IMR-90 (cell line): ENCODE measurements around the gene CFAP91. TPM values are rescaled to one million over a fixed set of nuclear protein-coding genes. Genes with fewer than 3 reads are reported as not detected.

Experiments
- ATAC-seq: fragments of 200-7000 bp; cut with Tn5 transposase; 2 replicates; pipeline ENCODE4 v1.9.1; 2020; ENCODE audit warnings: low read depth, mild to moderate bottlenecking, moderate library complexity
- BruUV-seq: library from RNA; stranded (reverse); fragments of 400-500 nt; replicated peaks from 2 replicates; lab custom pipeline; 2021; lab: Mats Ljungman, UMichigan
- CTCF ChIA-PET: fragments of 300-600 bp; formaldehyde crosslinking; extraction: SDS; loops from one replicate; lab custom pipeline; 2021; ENCODE audit warnings: antibody characterized with exemption; lab: Yijun Ruan, JAX
- POLR2A ChIA-PET: fragments of 300-600 bp; sonication (Branson Sonifier 250); formaldehyde crosslinking; loops from one replicate; lab custom pipeline; 2022; ENCODE audit warnings: antibody characterized with exemption; ENCODE audit not compliant: unreplicated experiment; lab: Charles Lee
- DNase-seq: peaks from one replicate; pipeline ENCODE4 v3.0.0; 2013
- H2AFZ ChIP-seq: replicated peaks from 2 replicates; pipeline ENCODE3; 2013; ENCODE audit warnings: low read length, mild to moderate bottlenecking; ENCODE audit not compliant: poor library complexity
- H2AK5ac ChIP-seq: 2 replicates; pipeline ENCODE4 v1.6.1; 2013; ENCODE audit warnings: low read depth, low read length, inconsistent platforms
- H2AK9ac ChIP-seq: replicated peaks from 2 replicates; pipeline ENCODE3; 2013; ENCODE audit warnings: mild to moderate bottlenecking, low read depth, low read length, moderate library complexity; ENCODE audit not compliant: poor library complexity
- H2BK120ac ChIP-seq: 2 replicates; pipeline ENCODE4 v1.6.1; 2013; ENCODE audit warnings: low read depth, low read length, inconsistent platforms
- H2BK15ac ChIP-seq: 3 replicates; pipeline ENCODE4 v1.6.1; 2013; ENCODE audit warnings: low read depth, low read length, inconsistent platforms
- H2BK20ac ChIP-seq: 2 replicates; pipeline ENCODE4 v1.6.1; 2013; ENCODE audit warnings: low read depth, mild to moderate bottlenecking, inconsistent platforms, low read length, moderate library complexity
- H2BK5ac ChIP-seq: 2 replicates; pipeline ENCODE4 v1.6.1; 2013; ENCODE audit warnings: mild to moderate bottlenecking, low read depth, low read length, inconsistent platforms; ENCODE audit not compliant: poor library complexity, severe bottlenecking
- H3K14ac ChIP-seq: replicated peaks from 2 replicates; pipeline ENCODE4 v1.6.1; 2013; ENCODE audit warnings: low read depth, low read length, inconsistent platforms
- H3K18ac ChIP-seq: 2 replicates; pipeline ENCODE4 v1.6.1; 2013; ENCODE audit warnings: low read depth, low read length, control low read depth
- H3K23ac ChIP-seq: 2 replicates; pipeline ENCODE4 v1.6.1; 2013; ENCODE audit warnings: low read depth, low read length, inconsistent platforms
- H3K27ac ChIP-seq: 2 replicates; pipeline ENCODE4 v1.5.1; 2013; ENCODE audit warnings: mild to moderate bottlenecking, control low read depth, low read length; ENCODE audit not compliant: insufficient read depth
- H3K27me3 ChIP-seq: 2 replicates; pipeline ENCODE4 v1.6.1; 2013; ENCODE audit warnings: low read length; ENCODE audit not compliant: control insufficient read depth, insufficient read depth
- H3K36me3 ChIP-seq: 2 replicates; pipeline ENCODE4 v1.6.1; 2013; ENCODE audit warnings: low read length, mixed read lengths; ENCODE audit not compliant: control insufficient read depth, insufficient read depth
- H3K4ac ChIP-seq: 2 replicates; pipeline ENCODE4 v1.6.1; 2013; ENCODE audit warnings: low read depth, low read length, inconsistent platforms
- H3K4me1 ChIP-seq: 2 replicates; pipeline ENCODE4 v1.6.1; 2013; ENCODE audit warnings: low read length, mixed read lengths; ENCODE audit not compliant: control insufficient read depth, insufficient read depth
- H3K4me2 ChIP-seq: 2 replicates; pipeline ENCODE4 v1.6.1; 2013; ENCODE audit warnings: low read depth, mild to moderate bottlenecking, control low read depth, low read length, moderate library complexity
- H3K4me3 ChIP-seq: 2 replicates; pipeline ENCODE4 v1.5.1; 2013; ENCODE audit warnings: low read depth, mild to moderate bottlenecking, control low read depth, low read length, moderate library complexity; ENCODE audit not compliant: insufficient read depth
- H3K56ac ChIP-seq: 2 replicates; pipeline ENCODE4 v1.6.1; 2013; ENCODE audit warnings: low read length, inconsistent platforms; ENCODE audit not compliant: insufficient read depth; ENCODE audit errors: extremely low read depth
- H3K79me1 ChIP-seq, 2 experiments: 2 replicates each; pipeline ENCODE4 v1.6.1; 2013; ENCODE audit warnings: low read length in 2 of 2, inconsistent platforms in 1 of 2, low read depth in 1 of 2
- H3K9ac ChIP-seq: 2 replicates; pipeline ENCODE4 v1.6.1; 2013; ENCODE audit warnings: low read depth, low read length, control low read depth
- H3K9me1 ChIP-seq: 2 replicates; pipeline ENCODE4 v1.6.1; 2013; ENCODE audit warnings: low read length, inconsistent platforms; ENCODE audit not compliant: insufficient read depth
- H3K9me3 ChIP-seq: 2 replicates; pipeline ENCODE4 v1.6.1; 2013; ENCODE audit warnings: low read length; ENCODE audit not compliant: control insufficient read depth, insufficient read depth
- H4K20me1 ChIP-seq: 2 replicates; pipeline ENCODE4 v1.6.1; 2013; ENCODE audit warnings: low read length, inconsistent platforms; ENCODE audit not compliant: insufficient read depth
- H4K5ac ChIP-seq: 2 replicates; pipeline ENCODE4 v1.6.1; 2013; ENCODE audit warnings: mild to moderate bottlenecking, low read depth, low read length, control low read depth
- H4K8ac ChIP-seq, 2 experiments: 2 replicates each; pipeline ENCODE4 v1.6.1; 2013; ENCODE audit warnings: low read depth in 2 of 2, low read length in 2 of 2, control low read depth in 1 of 2, inconsistent platforms in 1 of 2
- H4K91ac ChIP-seq: 2 replicates; pipeline ENCODE4 v1.6.1; 2013; ENCODE audit warnings: low read depth, low read length, inconsistent platforms; ENCODE audit not compliant: insufficient read depth
- BHLHE40 ChIP-seq: fragments of 150-350 bp; IDR thresholded peaks from 2 replicates; pipeline ENCODE4 v1.6.1; 2016; ENCODE audit warnings: mild to moderate bottlenecking, low read depth, low read length
- CHD1 ChIP-seq: IDR thresholded peaks from 2 replicates; pipeline ENCODE4 v1.6.1; 2012; ENCODE audit warnings: low read depth, low read length, improper control_type of control experiment
- MAFK ChIP-seq: IDR thresholded peaks from 2 replicates; pipeline ENCODE4 v1.6.1; 2012; ENCODE audit warnings: low read depth, low read length, improper control_type of control experiment
- MAZ ChIP-seq: IDR thresholded peaks from 2 replicates; pipeline ENCODE4 v1.6.1; 2012; ENCODE audit warnings: low read depth, mild to moderate bottlenecking, low read length, improper control_type of control experiment, moderate library complexity, borderline replicate concordance
- MXI1 ChIP-seq: IDR thresholded peaks from 2 replicates; pipeline ENCODE4 v1.6.1; 2012; ENCODE audit warnings: low read depth, mild to moderate bottlenecking, low read length, moderate library complexity, borderline replicate concordance
- POLR2A ChIP-seq: IDR thresholded peaks from 2 replicates; pipeline ENCODE4 v1.6.1; 2012; ENCODE audit warnings: mild to moderate bottlenecking, low read depth, low read length
- RAD21 ChIP-seq: IDR thresholded peaks from 2 replicates; pipeline ENCODE4 v1.6.1; 2012; ENCODE audit warnings: low read length, improper control_type of control experiment
- RFX5 ChIP-seq: IDR thresholded peaks from 2 replicates; pipeline ENCODE4 v1.8.0; 2012; ENCODE audit warnings: low read depth, mild to moderate bottlenecking, low read length, moderate library complexity
- SMC3 ChIP-seq: fragments of 150-350 bp; IDR thresholded peaks from 2 replicates; pipeline ENCODE4 v1.6.1; 2016; ENCODE audit warnings: low read depth, mild to moderate bottlenecking, antibody characterized with exemption, low read length, moderate library complexity
- WGBS, 2 experiments: methylation state at CpG; one replicate each; pipeline versions ENCODE4 v1.1.5 to v1.1.7; 2013; ENCODE audit warnings: missing lambda C conversion rate in 2 of 2; ENCODE audit not compliant: insufficient read length in 1 of 2; ENCODE audit errors: extremely low coverage in 2 of 2; 5-methylcytosine and 5-hydroxymethylcytosine counted together
- dilution Hi-C: fragments of 300-500 bp; cut with HindIII; formaldehyde crosslinking; loops from one replicate; pipeline ENCODE4 v1.14.3; 2018; ENCODE audit warnings: low sequenced_read_pairs; ENCODE audit not compliant: unreplicated experiment
- in situ Hi-C: fragments of 300-500 bp; cut with MboI; formaldehyde crosslinking; loops from 3 replicates; pipeline ENCODE4 v1.14.3; 2019; ENCODE audit warnings: low sequenced_read_pairs, inconsistent platforms, mixed read lengths
- intact Hi-C: fragments of 100-400 bp; cut with micrococcal nuclease; formaldehyde crosslinking; loops from 2 replicates; pipeline ENCODE4 v1.10.0; 2022
- polyA plus RNA-seq, 3 experiments: library from polyadenylated mRNA; depleted of rRNA; stranded (reverse); fragments of >200 nt; gene quantifications; 2 replicates each; pipeline ENCODE4 v1.2.3, GENCODE V29; 2012; ENCODE audit warnings: low replicate concordance in 1 of 3
- total RNA-seq: library from RNA; depleted of rRNA; stranded (reverse); fragments of >200 nt; gene quantifications from 2 replicates; pipeline ENCODE4 v1.2.3, GENCODE V29; 2012
- TF ChIP-seq, protein P1 (sequence below): fragments of 150-350 bp; IDR thresholded peaks from 2 replicates; pipeline ENCODE4 v1.6.1; 2016; ENCODE audit warnings: low read depth, mild to moderate bottlenecking, low read length, moderate library complexity, borderline replicate concordance
- TF ChIP-seq, protein P2 (sequence below): fragments of 150-350 bp; IDR thresholded peaks from 2 replicates; pipeline ENCODE4 v1.6.1; 2017; ENCODE audit warnings: mild to moderate bottlenecking, antibody characterized with exemption, low read length, low read depth

The CFAP91 gene
- total and polyA plus RNA-seq, 2 of the 4 experiments (the other 2 are of a cell fraction): not detected

DNA sequence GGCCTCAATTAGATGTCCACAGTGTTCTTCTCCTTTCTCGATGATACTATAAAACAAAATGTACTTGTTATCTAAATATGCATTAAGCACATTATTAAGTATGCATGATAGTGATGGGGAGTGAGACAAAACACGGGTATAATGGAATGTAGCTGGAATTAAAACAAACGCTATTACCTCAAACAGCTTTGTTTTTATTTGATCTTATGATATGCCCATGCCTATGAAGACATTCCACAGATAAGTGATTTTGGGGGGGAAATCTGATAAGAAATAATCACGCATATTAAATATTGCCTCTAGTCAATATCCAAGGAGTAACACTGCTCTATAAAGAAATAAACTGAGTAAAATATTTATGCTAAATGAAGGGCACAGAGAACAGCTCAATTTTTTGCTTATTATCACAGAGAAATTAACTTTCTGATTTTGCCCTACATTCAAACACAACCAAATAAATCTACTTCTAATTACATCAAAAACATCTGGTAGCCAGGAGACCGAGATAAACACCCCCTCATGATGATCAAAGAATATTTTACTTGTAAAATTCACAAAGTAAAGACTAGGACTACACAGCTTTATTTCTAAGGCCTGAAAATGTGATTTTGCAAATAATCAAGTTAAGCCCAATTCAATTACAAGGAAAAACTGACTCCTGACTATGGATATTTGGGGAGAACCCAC lies 27.5 kb upstream of the CFAP91 start:
- intact Hi-C loops (no loop called here), in situ Hi-C loops (loop anchor here (25.0 kb wide), 4 partner anchors 163 to 788 kb away; partner anchors contain the start of genes ARHGAP31 and TEX55), dilution Hi-C loops (no loop called here)
- Histone ChIP-seq H3K79me1 (peaks cover 9 to 15% of the 10 kb centered on the region in 2 experiments), H3K36me3 (peaks cover 6% of the 10 kb centered on the region), H2BK5ac (no peak overlapping the region), H3K9ac (no peak overlapping the region), H3K9me3 (no peaks in the 10 kb centered on the region), H3K4ac (no peak overlapping the region), H2AK5ac (no peak overlapping the region), H3K4me3 (no peak overlapping the region), H3K4me1 (no peaks in the 10 kb centered on the region), H4K20me1 (no peaks in the 10 kb centered on the region), H4K5ac (no peak overlapping the region), H3K56ac (no peak overlapping the region), H3K23ac (no peak overlapping the region), H3K14ac (no peak overlapping the region; the same call in 1 of the 2 replicates), H3K4me2 (no peak overlapping the region), H2AK9ac (no peak overlapping the region), H2BK15ac (no peak overlapping the region), H2BK20ac (no peak overlapping the region), H3K27ac (no peak overlapping the region), H4K8ac (no peak overlapping the region), H2BK120ac (no peak overlapping the region), H2AFZ (no peak overlapping the region), H3K27me3 (no peaks in the 10 kb centered on the region), H3K18ac (no peak overlapping the region), H4K91ac (no peak overlapping the region), H3K9me1 (peaks cover 4% of the 10 kb centered on the region; the same call in 1 of the 2 replicates)
- no TSS peak for BruUV-seq
- DNase-seq (no peak), ATAC-seq (no peak)
- no peak for TF ChIP-seq RFX5
- TF ChIP-seq CHD1: no peak
- TF ChIP-seq, protein P1, sequence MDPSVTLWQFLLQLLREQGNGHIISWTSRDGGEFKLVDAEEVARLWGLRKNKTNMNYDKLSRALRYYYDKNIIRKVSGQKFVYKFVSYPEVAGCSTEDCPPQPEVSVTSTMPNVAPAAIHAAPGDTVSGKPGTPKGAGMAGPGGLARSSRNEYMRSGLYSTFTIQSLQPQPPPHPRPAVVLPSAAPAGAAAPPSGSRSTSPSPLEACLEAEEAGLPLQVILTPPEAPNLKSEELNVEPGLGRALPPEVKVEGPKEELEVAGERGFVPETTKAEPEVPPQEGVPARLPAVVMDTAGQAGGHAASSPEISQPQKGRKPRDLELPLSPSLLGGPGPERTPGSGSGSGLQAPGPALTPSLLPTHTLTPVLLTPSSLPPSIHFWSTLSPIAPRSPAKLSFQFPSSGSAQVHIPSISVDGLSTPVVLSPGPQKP: no peak
- no peak for TF ChIP-seq SMC3
- no peak for TF ChIP-seq RAD21
- TF ChIP-seq BHLHE40: no peak
- no peak for TF ChIP-seq POLR2A
- TF ChIP-seq MAFK: no peak
- TF ChIP-seq, protein P2, sequence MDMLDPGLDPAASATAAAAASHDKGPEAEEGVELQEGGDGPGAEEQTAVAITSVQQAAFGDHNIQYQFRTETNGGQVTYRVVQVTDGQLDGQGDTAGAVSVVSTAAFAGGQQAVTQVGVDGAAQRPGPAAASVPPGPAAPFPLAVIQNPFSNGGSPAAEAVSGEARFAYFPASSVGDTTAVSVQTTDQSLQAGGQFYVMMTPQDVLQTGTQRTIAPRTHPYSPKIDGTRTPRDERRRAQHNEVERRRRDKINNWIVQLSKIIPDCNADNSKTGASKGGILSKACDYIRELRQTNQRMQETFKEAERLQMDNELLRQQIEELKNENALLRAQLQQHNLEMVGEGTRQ: no peak
- no peak for TF ChIP-seq MXI1
- TF ChIP-seq MAZ: no peak
- ChIA-PET POLR2A (no interaction called here), CTCF (interaction anchor here (1.4 kb wide), 1 partner anchor 15 kb away, joined by 3 read pairs; no protein-coding TSS in a partner anchor)
- WGBS, 2 experiments: no CpG with 5 or more reads among the region's 5 CpGs
